Liver (tissue), 3 donors: ENCODE measurements around the gene FAM219A.

Experiments
- CTCF ChIP-seq: fragments of 150-350 bp; IDR thresholded peaks from 2 replicates; pipeline ENCODE4 v1.5.1; 2017; ENCODE audit warnings: improper control_type of control experiment, low read depth, low read length; ENCODE audit not compliant: missing input control
- EGR1 ChIP-seq, 2 donors: IDR thresholded peaks; 2 replicates each; pipeline ENCODE4 v1.6.1; 2016 to 2018; ENCODE audit warnings: antibody characterized with exemption in 2 of 2, low read depth in 2 of 2
- FOXA1 ChIP-seq: IDR thresholded peaks from 2 replicates; pipeline ENCODE4 v1.6.1; 2016; ENCODE audit warnings: antibody characterized with exemption
- GABPA ChIP-seq, 2 donors: IDR thresholded peaks in 1 of 2; conservative IDR thresholded peaks in 1 of 2; 2 replicates each; pipeline ENCODE4 v1.6.1; 2016; ENCODE audit warnings: antibody characterized with exemption in 2 of 2, mild to moderate bottlenecking in 1 of 2, moderate library complexity in 1 of 2
- RAD21 ChIP-seq, 2 donors: IDR thresholded peaks; 2 replicates each; pipeline ENCODE4 v1.6.1; 2016; ENCODE audit warnings: antibody characterized with exemption in 2 of 2, mild to moderate bottlenecking in 2 of 2
- REST ChIP-seq: IDR thresholded peaks from 2 replicates; pipeline ENCODE4 v1.6.1; 2016; ENCODE audit warnings: antibody characterized with exemption, mild to moderate bottlenecking
- RXRA ChIP-seq, 2 donors: IDR thresholded peaks; 2 replicates each; pipeline ENCODE4 v1.6.1; 2017 to 2018; ENCODE audit warnings: antibody characterized with exemption in 2 of 2, mild to moderate bottlenecking in 1 of 2
- TAF1 ChIP-seq: conservative IDR thresholded peaks from 2 replicates; pipeline ENCODE4 v1.6.1; 2016; ENCODE audit warnings: antibody characterized with exemption, mild to moderate bottlenecking
- YY1 ChIP-seq: IDR thresholded peaks from 2 replicates; pipeline ENCODE4 v1.6.1; 2016; ENCODE audit warnings: antibody characterized with exemption, mild to moderate bottlenecking
- ZBTB33 ChIP-seq: IDR thresholded peaks from 2 replicates; pipeline ENCODE4 v1.6.1; 2016; ENCODE audit warnings: antibody characterized with exemption
- TF ChIP-seq, protein P1 (sequence below): IDR thresholded peaks from 2 replicates; pipeline ENCODE4 v1.6.1; 2016; ENCODE audit warnings: antibody characterized with exemption
- donor health status: healthy.
- donor health status: healthy.

DNA sequence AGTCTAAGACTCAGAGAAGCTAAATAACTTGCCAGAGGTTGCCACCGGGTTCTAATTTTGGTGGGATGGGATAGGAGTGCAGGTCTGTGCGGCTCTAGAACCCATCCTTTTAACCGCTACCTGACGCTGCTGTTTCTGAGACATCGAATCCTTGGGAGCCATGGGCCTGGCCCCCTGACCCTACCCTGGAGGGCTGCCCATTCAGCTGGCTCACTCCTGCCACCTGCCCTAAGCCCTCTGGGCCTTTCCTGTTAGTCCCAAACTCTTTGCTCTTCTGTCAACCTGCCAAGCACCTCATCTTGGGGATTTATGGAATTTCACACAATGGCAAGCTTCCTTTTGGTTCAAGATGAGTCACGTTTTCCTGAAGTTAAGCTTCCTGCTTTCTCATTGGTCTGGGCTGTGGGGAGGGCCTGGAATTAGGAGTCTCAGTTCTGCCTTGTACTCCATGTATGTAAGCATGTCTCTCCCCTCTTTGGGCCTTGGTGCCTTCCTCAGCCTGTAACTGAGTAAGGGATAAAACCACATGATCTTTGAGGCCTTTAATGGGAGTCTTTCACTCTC, 37.9 kb upstream of the FAM219A start:
- no peak for TF ChIP-seq TAF1
- TF ChIP-seq CTCF: no peak
- TF ChIP-seq ZBTB33: no peak
- TF ChIP-seq YY1: no peak
- no peak for TF ChIP-seq RAD21 (IDR thresholded peaks at IDR 0.05)
- TF ChIP-seq FOXA1: no peak
- no peak for TF ChIP-seq REST
- TF ChIP-seq, protein P1, sequence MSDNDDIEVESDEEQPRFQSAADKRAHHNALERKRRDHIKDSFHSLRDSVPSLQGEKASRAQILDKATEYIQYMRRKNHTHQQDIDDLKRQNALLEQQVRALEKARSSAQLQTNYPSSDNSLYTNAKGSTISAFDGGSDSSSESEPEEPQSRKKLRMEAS: no peak
- no peak for TF ChIP-seq EGR1 (IDR thresholded peaks at IDR 0.05; ENCODE audit: low read depth in 2 of 2)
- TF ChIP-seq RXRA (IDR thresholded peaks at IDR 0.05): no peak
- TF ChIP-seq GABPA (IDR thresholded peaks at IDR 0.05 in 1 of 2, conservative IDR thresholded peaks at IDR 0.05 in 1 of 2): no peak
